A549 (cell line): ENCODE data around the gene TRABD2A. TPM values are rescaled to one million over a fixed set of nuclear protein-coding genes. Genes with fewer than 3 reads are reported as not detected.

Experiments used
- ATAC-seq, 2 experiments: fragments of 200-7000 bp in 1 of 2; fragments of >200 bp in 1 of 2; cut with Nextera tagmentation in 1 of 2; cut with Tn5 transposase in 1 of 2; 3 replicates each; pipeline versions ENCODE4 v1.8.0 to v1.9.1; 2018 to 2020; ENCODE audit warnings: mild to moderate bottlenecking in 1 of 2, moderate library complexity in 1 of 2
- CTCF ChIA-PET: fragments of 300-600 bp; sonication (Branson Sonifier 250); formaldehyde crosslinking; extraction: SDS; loops from one replicate; lab custom pipeline; 2021; ENCODE audit warnings: antibody characterized with exemption, inconsistent platforms; lab: Yijun Ruan, JAX
- POLR2A ChIA-PET: fragments of 350-600 bp; formaldehyde crosslinking; extraction: SDS; loops from one replicate; lab custom pipeline; 2021; ENCODE audit warnings: antibody characterized with exemption, inconsistent platforms; lab: Yijun Ruan, JAX
- DNase-seq, 2 experiments: peaks; one replicate each; pipeline versions ENCODE4 v3.0.0 to v3.0.0-alpha.2; 2011 to 2016; ENCODE audit warnings: low read depth in 1 of 2, low spot score in 1 of 2
- FAIRE-seq: peaks from 2 replicates; lab custom pipeline; 2011; peaks lifted over from hg19 to GRCh38; lab: Jason Lieb, UNC
- H3K27ac ChIP-seq, 2 experiments: fragments of >200 bp; sonication (Bioruptor Twin); formaldehyde crosslinking; 3 replicates each; pipeline ENCODE4 v1.5.1; 2016 to 2017
- H3K4me1 ChIP-seq: fragments of >200 bp; sonication (Bioruptor Twin); formaldehyde crosslinking; 3 replicates; pipeline ENCODE4 v1.6.1; 2016
- H3K4me2 ChIP-seq: fragments of >200 bp; sonication (Bioruptor Twin); formaldehyde crosslinking; 3 replicates; pipeline ENCODE4 v1.6.1; 2016
- H3K4me3 ChIP-seq: fragments of >200 bp; sonication (Bioruptor Twin); formaldehyde crosslinking; 3 replicates; pipeline ENCODE4 v1.5.1; 2016
- H3K9me3 ChIP-seq: fragments of >200 bp; sonication (Bioruptor Twin); formaldehyde crosslinking; 3 replicates; pipeline ENCODE4 v1.6.1; 2016
- BHLHE40 ChIP-seq: IDR thresholded peaks from 2 replicates; pipeline ENCODE4 v1.6.1; 2012; ENCODE audit warnings: low read depth, low read length, inconsistent platforms
- CBX2 ChIP-seq: fragments of 200-600 bp; sonication (generic); IDR thresholded peaks from 2 replicates; pipeline ENCODE4 v1.6.1; 2016; ENCODE audit warnings: low read depth, mild to moderate bottlenecking, borderline replicate concordance
- EP300 ChIP-seq, 2 experiments: fragments of >200 bp; sonication (Bioruptor Twin); formaldehyde crosslinking; IDR thresholded peaks; 2 replicates in 1 of 2; 3 replicates in 1 of 2; pipeline ENCODE4 v1.6.1; 2016 to 2017
- ESRRA ChIP-seq: fragments of 150-350 bp; IDR thresholded peaks from 2 replicates; pipeline ENCODE4 v1.6.1; 2014; ENCODE audit warnings: mild to moderate bottlenecking, low read length, borderline replicate concordance
- FOXS1 ChIP-seq: fragments of 250-450 bp; sonication (Bioruptor Pico); IDR thresholded peaks from 2 replicates; pipeline ENCODE4 v1.5.0; 2020; ENCODE audit warnings: mild to moderate bottlenecking, moderate library complexity
- GATA3 ChIP-seq: IDR thresholded peaks from 2 replicates; pipeline ENCODE4 v1.6.1; 2012; ENCODE audit warnings: borderline replicate concordance
- HOXA7 ChIP-seq: fragments of 250-450 bp; sonication (Bioruptor Pico); IDR thresholded peaks from 2 replicates; pipeline ENCODE4 v1.5.0; 2020; ENCODE audit warnings: mild to moderate bottlenecking, moderate library complexity
- HOXB13 ChIP-seq: fragments of 250-450 bp; sonication (Bioruptor Pico); IDR thresholded peaks from 2 replicates; pipeline ENCODE4 v1.5.0; 2020; ENCODE audit warnings: low read depth, mild to moderate bottlenecking, moderate library complexity
- HOXB5 ChIP-seq: fragments of 250-450 bp; sonication (Bioruptor Pico); IDR thresholded peaks from 2 replicates; pipeline ENCODE4 v1.5.0; 2020; ENCODE audit warnings: mild to moderate bottlenecking, moderate library complexity
- JUN ChIP-seq, 2 experiments: fragments of >200 bp; sonication (Bioruptor Twin); formaldehyde crosslinking; IDR thresholded peaks; 2 replicates in 1 of 2; 3 replicates in 1 of 2; pipeline ENCODE4 v1.6.1; 2016 to 2017
- JUNB ChIP-seq: fragments of >200 bp; sonication (Bioruptor Twin); formaldehyde crosslinking; IDR thresholded peaks from 2 replicates; pipeline ENCODE4 v1.6.1; 2016
- PHF8 ChIP-seq: fragments of 200-600 bp; sonication (generic); IDR thresholded peaks from 2 replicates; pipeline ENCODE4 v1.6.1; 2016; ENCODE audit warnings: low read depth, mild to moderate bottlenecking, antibody characterized with exemption, moderate library complexity, borderline replicate concordance
- POLR2A ChIP-seq: IDR thresholded peaks from 2 replicates; pipeline ENCODE4 v1.6.1; 2012; ENCODE audit warnings: mild to moderate bottlenecking, low read length
- POLR2AphosphoS2 ChIP-seq: conservative IDR thresholded peaks from 2 replicates; pipeline ENCODE4 v1.6.1; 2012; ENCODE audit warnings: low read length, improper control_type of control experiment, inconsistent platforms
- RNF2 ChIP-seq: fragments of 200-600 bp; sonication (generic); IDR thresholded peaks from 2 replicates; pipeline ENCODE4 v1.6.1; 2016; ENCODE audit warnings: low read depth, mild to moderate bottlenecking, antibody characterized with exemption, moderate library complexity, borderline replicate concordance
- SMC3 ChIP-seq: fragments of >200 bp; sonication (Bioruptor Twin); formaldehyde crosslinking; IDR thresholded peaks from 3 replicates; pipeline ENCODE4 v1.6.1; 2018; ENCODE audit warnings: inconsistent platforms
- TFCP2L1 ChIP-seq: fragments of 250-450 bp; sonication (Bioruptor Pico); IDR thresholded peaks from 2 replicates; pipeline ENCODE4 v1.5.0; 2021; ENCODE audit warnings: mild to moderate bottlenecking
- ZC3H11A ChIP-seq: fragments of 450-650 bp; IDR thresholded peaks from 2 replicates; pipeline ENCODE4 v1.6.1; 2014; ENCODE audit warnings: antibody characterized with exemption, mild to moderate bottlenecking
- WGBS: methylation state at CpG from one replicate; pipeline ENCODE4 v1.1.6; 2017; ENCODE audit errors: missing lambda C conversion rate; 5-methylcytosine and 5-hydroxymethylcytosine counted together
- polyA plus RNA-seq, 4 experiments: library from polyadenylated mRNA; depleted of rRNA in 3 of 4; stranded (reverse); fragments of >200 nt; fragmentation: RNase III in 1 of 4; extraction: RNeasy Plus Mini Kit Qiagen cat#74134 plus additional on column Dnase treatment in 1 of 4; gene quantifications; 2 replicates in 3 of 4; 3 replicates in 1 of 4; pipeline ENCODE4 v1.2.3, GENCODE V29; 2011 to 2017
- TF ChIP-seq, protein P1 (sequence below): IDR thresholded peaks from 2 replicates; pipeline ENCODE4 v1.6.1; 2012; ENCODE audit warnings: low read depth, borderline replicate concordance
- TF ChIP-seq, protein P2 (sequence below): fragments of 200-600 bp; sonication (generic); IDR thresholded peaks from 2 replicates; pipeline ENCODE4 v1.6.1; 2016; ENCODE audit warnings: antibody characterized with exemption, mild to moderate bottlenecking, moderate library complexity

Gene TRABD2A
- polyA plus RNA-seq, 2 of the 4 experiments (the other 2 are of a cell fraction): 6.1 to 7.1 TPM

DNA sequence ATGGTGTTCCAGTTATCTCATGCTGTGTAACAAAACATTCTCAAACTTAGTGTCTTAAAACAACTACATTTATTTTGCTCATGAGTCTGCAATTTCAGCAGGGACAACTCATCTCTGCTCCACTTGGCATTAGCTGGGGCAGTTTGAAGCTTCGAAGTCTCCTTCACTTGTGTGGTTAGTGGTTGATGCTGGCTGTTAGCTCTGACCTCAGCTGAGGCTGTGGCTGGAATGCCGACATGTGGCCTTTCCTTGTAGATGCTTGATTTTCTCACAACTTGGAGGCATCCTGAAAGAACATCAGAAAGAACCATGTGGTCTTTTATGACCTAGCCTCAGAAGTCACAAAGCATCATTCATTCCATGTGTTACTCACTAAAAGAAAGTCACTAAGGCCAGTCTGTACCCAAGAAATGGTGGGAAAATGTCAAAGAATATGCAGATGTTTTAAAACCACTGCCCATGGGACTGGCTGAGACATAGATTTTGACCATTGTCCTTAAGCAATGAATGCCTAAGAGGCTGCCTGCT, 20.8 kb upstream of the TRABD2A start:
- TF ChIP-seq PHF8: no peak
- no peak for TF ChIP-seq JUNB
- TF ChIP-seq JUN (IDR thresholded peaks at IDR 0.05): no peak
- no peak for TF ChIP-seq ZC3H11A
- TF ChIP-seq EP300 (IDR thresholded peaks at IDR 0.05): no peak
- TF ChIP-seq POLR2A: no peak
- no peak for TF ChIP-seq POLR2AphosphoS2
- 74% methylated on average over 2 of the region's 2 CpGs for WGBS
- H3K27ac ChIP-seq: no peak overlapping the region
- ChIA-PET CTCF (interaction anchor here (1.4 to 9.9 kb wide), 3 partner anchors 11 to 20 kb away, joined by 3 to 178 read pairs (median 9); no protein-coding TSS in a partner anchor), POLR2A (interaction anchor here (0.6 kb wide), 1 partner anchor 21 kb away, joined by 4 read pairs; no protein-coding TSS in a partner anchor)
- ATAC-seq (no peak), DNase-seq (no peak), FAIRE-seq (no peak)
- H3K4me1 ChIP-seq: peaks cover 22% of the 10 kb centered on the region
- no peak overlapping the region for H3K4me3 ChIP-seq
- no peak overlapping the region for H3K4me2 ChIP-seq
- no peaks in the 10 kb centered on the region for H3K9me3 ChIP-seq

DNA sequence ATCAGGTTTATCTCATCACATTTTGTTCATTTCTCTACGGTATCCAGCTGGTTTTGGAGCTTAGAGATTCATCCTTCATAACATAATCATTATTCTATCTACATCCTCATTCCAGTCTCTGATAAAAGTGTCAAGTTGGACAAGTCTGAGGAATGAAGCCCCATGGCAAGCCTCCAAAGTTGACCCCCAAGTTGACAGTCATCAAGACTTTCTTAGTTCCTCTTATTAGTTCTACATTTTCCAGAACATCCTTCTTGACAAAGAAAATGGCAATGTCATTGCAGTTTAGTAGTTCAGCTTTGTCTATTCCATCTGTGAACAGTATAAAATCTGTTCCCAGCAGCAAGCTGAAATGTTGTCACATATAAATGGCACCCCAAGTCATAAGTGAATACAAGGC, 20.1 kb upstream of the TRABD2A start:
- CTCF ChIA-PET: interaction anchor here (1.4 to 9.9 kb wide), 3 partner anchors 10 to 20 kb away, joined by 3 to 178 read pairs (median 9); no protein-coding TSS in a partner anchor
- FAIRE-seq (no peak), ATAC-seq (no peak), DNase-seq (no peak)
- POLR2A ChIA-PET: no interaction called here
- TF ChIP-seq, protein P1, sequence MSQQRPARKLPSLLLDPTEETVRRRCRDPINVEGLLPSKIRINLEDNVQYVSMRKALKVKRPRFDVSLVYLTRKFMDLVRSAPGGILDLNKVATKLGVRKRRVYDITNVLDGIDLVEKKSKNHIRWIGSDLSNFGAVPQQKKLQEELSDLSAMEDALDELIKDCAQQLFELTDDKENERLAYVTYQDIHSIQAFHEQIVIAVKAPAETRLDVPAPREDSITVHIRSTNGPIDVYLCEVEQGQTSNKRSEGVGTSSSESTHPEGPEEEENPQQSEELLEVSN: no peak
- TF ChIP-seq HOXB13: no peak
- no peak for TF ChIP-seq CBX2
- TF ChIP-seq RNF2: no peak
- TF ChIP-seq GATA3: no peak
- no peak for TF ChIP-seq POLR2AphosphoS2
- no peak for TF ChIP-seq BHLHE40
- TF ChIP-seq TFCP2L1: no peak
- no peak for TF ChIP-seq FOXS1 (CRISPR knock-in tag)
- no peak for TF ChIP-seq HOXA7
- no peak for TF ChIP-seq PHF8
- TF ChIP-seq, protein P2, sequence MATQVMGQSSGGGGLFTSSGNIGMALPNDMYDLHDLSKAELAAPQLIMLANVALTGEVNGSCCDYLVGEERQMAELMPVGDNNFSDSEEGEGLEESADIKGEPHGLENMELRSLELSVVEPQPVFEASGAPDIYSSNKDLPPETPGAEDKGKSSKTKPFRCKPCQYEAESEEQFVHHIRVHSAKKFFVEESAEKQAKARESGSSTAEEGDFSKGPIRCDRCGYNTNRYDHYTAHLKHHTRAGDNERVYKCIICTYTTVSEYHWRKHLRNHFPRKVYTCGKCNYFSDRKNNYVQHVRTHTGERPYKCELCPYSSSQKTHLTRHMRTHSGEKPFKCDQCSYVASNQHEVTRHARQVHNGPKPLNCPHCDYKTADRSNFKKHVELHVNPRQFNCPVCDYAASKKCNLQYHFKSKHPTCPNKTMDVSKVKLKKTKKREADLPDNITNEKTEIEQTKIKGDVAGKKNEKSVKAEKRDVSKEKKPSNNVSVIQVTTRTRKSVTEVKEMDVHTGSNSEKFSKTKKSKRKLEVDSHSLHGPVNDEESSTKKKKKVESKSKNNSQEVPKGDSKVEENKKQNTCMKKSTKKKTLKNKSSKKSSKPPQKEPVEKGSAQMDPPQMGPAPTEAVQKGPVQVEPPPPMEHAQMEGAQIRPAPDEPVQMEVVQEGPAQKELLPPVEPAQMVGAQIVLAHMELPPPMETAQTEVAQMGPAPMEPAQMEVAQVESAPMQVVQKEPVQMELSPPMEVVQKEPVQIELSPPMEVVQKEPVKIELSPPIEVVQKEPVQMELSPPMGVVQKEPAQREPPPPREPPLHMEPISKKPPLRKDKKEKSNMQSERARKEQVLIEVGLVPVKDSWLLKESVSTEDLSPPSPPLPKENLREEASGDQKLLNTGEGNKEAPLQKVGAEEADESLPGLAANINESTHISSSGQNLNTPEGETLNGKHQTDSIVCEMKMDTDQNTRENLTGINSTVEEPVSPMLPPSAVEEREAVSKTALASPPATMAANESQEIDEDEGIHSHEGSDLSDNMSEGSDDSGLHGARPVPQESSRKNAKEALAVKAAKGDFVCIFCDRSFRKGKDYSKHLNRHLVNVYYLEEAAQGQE: no peak
- no peak for TF ChIP-seq HOXB5
- no peak for TF ChIP-seq SMC3
- TF ChIP-seq ESRRA: no peak
- peaks cover 22% of the 10 kb centered on the region for H3K4me1 ChIP-seq
- H3K27ac ChIP-seq: no peak overlapping the region
- no peaks in the 10 kb centered on the region for H3K9me3 ChIP-seq
- no peak overlapping the region for H3K4me2 ChIP-seq
- 93% methylated on average over 1 of the region's 1 CpG for WGBS
- no peak overlapping the region for H3K4me3 ChIP-seq
